OCI-LY3 (cell line): ENCODE measurements around the gene DOCK10.

Source experiments
- EZH2phosphoT487 ChIP-seq: fragments of 200-600 bp; shearing (Covaris generic); IDR thresholded peaks from 2 replicates; pipeline ENCODE4 v1.6.1; 2018; ENCODE audit warnings: antibody characterized with exemption, mixed run types, low read depth
- TF ChIP-seq, protein P1 (sequence below): fragments of 200-600, 300-600 bp; sonication (generic); IDR thresholded peaks from 2 replicates; pipeline ENCODE4 v1.5.1; 2014; ENCODE audit warnings: antibody characterized with exemption, low read length, low read depth

DNA sequence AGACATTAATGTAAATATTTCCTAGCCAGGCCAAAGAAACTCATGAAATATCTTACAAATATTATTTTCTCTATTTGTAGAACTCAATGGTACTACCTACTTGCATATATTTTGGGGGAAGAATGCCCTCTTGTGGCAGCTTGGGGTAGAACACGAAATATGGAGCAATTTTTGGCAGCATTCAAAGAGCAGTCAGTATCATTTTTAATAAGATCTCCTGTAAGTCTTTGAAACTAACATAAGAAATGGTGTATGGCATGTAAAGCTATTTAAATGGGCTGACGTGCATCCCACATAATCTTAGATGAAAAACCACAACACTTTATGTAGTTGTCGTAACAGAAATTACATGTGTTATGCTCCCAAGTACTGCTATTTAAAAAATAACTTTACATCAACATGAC is 263.8 kb downstream of the DOCK10 start:
- TF ChIP-seq, protein P1, sequence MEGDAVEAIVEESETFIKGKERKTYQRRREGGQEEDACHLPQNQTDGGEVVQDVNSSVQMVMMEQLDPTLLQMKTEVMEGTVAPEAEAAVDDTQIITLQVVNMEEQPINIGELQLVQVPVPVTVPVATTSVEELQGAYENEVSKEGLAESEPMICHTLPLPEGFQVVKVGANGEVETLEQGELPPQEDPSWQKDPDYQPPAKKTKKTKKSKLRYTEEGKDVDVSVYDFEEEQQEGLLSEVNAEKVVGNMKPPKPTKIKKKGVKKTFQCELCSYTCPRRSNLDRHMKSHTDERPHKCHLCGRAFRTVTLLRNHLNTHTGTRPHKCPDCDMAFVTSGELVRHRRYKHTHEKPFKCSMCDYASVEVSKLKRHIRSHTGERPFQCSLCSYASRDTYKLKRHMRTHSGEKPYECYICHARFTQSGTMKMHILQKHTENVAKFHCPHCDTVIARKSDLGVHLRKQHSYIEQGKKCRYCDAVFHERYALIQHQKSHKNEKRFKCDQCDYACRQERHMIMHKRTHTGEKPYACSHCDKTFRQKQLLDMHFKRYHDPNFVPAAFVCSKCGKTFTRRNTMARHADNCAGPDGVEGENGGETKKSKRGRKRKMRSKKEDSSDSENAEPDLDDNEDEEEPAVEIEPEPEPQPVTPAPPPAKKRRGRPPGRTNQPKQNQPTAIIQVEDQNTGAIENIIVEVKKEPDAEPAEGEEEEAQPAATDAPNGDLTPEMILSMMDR, result peak; percentile 72
- no peak for TF ChIP-seq EZH2phosphoT487
